CD4-positive, alpha-beta T cell treated with Interleukin-2 at 100 ng/mL for 4 hours (primary cell): ENCODE results near the gene CDK14.
"Not testable (repeated sequence)": the region's sequence is repeated elsewhere in the genome, so short reads cannot be mapped to it uniquely, and the experiment has no call there.

Source experiments
- DNase-seq: peaks from one replicate; pipeline ENCODE4 v3.0.0-alpha.2; 2020; ENCODE audit warnings: low spot score

The CDK14 gene

GRCh38 chr7:90720984-90721760 is 125.1 kb downstream of the CDK14 start:
- DNase-seq, result no peak

DNA sequence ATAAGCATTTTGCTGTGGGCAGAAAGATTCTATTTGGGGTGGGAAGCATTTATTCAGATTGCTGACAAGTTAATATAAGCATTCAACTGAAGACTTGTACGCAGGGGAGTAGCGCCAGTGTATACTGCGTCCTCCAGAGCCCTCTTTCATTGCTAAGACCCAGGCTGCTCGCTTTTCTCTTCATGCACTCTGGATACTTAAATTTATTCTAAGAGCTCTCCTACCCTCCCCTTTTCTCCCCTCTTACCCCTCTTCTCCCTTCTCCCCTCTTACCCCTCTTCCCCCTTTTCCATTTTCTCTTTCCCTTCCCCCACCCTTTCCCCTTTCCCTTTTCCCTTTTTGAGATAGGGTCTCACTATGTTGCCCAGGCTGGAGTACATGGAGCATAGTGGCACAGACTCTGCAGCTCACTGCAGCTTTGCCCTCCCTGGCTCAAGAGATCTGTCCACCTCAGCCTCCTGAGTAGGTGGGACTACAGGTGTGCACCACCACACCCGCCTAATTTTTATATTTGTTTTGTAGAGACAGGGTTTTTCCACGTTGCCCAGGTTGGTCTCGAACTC is 125.8 kb downstream of the CDK14 start:
- DNase-seq, result no peak

GRCh38 chr7:90723233-90723632 is 127.1 kb downstream of the CDK14 start:
- no peak for DNase-seq

DNA sequence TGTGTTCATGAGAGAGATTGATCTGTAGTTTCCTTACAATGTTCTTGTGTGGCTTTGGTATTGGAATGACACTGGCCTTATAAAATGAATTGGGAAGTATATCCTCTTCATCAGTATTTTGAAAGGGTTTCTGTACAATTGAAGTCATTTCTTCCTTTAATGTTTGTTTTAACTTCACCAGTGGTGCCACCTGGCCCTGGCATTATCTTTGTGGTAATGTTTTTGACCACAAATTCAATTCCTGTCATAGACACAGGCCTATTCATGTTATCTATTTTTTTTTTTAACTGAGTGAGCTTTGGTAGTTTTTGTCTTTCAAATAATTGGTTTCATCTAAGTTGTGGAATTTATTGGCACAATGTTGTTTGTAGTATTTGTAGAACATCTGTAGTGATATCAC is 127.7 kb downstream of the CDK14 start:
- DNase-seq, result no peak

GRCh38 chr7:90726120-90726519 is 130.0 kb downstream of the CDK14 start:
- DNase-seq, result no peak

- DNase-seq, result no peak
These were observed 130.5 kb downstream of the CDK14 start for GRCh38 chr7:90726623-90727022.

DNA sequence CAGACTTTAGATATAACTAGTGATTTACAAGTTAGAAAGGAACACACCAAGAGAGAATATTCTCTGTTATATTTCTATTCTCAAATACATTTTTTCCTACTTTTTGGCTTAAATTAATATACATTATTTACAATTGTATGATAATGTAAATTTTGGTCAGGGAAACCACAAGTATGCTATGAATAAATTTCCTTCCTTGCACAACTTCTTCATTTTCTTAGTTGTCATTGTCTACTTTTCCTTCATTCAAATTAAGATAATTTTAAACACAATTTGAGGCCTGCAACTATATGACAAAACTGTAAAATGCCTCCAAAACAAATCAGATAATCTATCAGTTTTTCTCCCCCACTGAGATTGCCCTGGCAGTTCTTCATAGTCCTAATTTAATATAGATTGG is 131.3 kb downstream of the CDK14 start:
- no peak for DNase-seq

DNA sequence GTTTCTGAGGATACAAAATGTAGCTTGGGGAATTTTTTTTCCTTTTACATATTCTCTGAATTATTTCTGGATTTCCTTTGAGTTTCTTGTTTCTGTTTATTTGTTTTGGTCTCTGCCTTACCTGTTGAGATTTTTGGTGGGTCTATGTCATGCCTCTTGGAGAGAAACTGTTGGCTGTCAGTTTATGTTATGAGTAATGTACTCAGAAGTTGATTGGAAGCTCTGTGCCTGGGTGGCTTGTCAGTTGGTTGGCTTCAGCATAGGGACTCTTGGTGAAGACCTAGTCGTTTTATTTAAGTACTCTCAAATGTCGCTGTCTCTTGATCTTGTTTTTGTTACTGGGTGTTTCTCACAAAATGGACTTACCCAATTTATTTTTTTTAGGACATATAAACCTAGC is 132.4 kb downstream of the CDK14 start:
- DNase-seq, result no peak

DNA sequence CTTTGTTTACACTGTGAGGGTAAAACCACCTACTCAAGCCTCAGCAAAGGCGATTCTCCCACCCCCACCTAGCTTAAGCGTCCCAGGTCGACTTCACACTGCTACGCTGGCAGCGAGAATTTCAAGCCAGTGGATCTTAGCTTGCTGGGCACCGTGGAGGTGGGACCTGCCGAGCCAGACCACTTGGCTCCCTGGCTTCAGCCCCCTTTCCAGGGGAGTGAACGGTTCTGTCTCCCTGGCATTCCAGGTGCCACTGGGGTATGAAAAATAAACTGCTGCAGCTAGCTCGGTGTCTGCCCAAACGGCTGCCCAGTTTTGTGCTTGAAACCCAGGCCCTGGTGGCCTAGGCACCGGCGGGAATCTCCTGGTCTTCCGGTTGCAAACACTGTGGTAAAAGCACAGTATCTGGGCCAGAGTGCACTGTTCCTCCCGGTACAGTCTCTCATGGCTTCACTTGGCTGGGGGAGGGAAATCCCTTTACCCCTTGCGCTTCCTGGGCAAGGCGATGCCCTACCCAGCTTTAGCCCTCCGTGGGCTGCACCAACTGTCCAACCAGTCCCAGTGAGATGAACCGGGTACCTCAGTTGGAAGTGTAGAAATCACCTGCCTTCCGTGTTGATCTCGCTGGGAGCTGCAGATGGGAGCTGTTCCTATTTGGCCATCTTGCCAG is 139.6 kb downstream of the CDK14 start:
- DNase-seq, result not testable (repeated sequence)

DNA sequence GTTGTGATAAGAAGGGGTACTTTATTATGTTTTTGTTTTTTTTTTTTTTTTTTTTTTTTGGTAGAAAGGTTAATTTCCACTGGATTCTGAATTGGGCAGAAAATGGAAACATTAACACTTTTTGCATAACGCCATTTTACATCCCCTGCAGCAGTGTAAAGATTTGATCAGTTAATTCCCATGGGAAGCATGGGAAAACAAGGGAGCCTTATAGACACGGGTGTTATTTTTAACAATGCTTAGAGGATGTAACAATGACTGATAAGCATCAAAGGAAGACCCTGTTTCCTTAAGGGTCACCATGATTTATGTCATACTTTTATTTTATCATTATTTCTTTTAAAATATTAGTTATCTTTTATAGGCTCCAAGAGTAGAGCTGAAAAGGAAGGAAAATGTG is 140.2 kb downstream of the CDK14 start:
- no peak for DNase-seq

DNA sequence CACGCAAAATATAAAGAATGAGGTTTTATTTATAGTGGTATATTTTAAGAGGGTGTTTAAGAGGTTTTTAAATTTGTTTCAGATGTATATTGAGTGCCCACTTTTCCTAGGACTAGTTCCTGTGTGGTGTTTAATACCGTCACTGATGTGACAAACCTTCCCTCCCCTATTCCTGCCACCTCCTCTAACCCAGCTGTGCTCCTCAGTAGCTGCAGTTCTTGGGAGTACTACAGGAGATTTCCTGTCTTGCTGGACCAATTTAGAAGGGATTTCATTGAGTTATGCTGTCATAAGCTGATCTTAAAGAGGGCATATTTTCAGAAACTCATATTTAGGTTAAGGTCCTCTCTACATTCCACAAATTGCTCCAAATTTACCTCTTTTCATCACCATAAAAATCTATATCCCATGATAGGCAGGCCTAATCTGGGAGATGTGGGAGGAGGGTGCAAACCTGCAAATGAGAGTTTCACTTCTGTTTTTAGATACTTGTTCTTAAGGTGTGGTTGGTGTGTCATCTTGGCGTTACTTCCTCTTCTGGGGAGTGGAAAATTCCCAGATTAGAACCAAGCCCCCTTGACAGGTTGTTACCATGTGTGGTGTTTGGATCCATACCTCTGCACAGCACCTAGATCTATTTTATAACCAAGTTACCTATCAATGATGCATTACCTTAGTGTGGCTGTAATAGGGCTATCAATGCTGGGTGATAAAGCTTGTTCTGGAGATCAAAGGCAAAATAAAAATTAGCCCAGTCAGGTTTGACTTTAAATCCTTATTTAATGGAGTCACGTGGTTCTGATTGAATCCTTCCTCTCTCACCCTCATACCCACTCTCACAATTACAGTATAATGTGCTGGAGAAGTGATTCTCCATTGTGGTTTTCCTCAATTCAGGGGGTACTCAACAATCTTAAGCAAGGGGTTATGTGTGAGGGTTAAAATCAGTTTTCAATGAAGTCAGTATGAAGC is 141.1 kb downstream of the CDK14 start:
- no peak for DNase-seq

- DNase-seq, result no peak
These were observed 142.1 kb downstream of the CDK14 start for GRCh38 chr7:90738249-90738648.

DNA sequence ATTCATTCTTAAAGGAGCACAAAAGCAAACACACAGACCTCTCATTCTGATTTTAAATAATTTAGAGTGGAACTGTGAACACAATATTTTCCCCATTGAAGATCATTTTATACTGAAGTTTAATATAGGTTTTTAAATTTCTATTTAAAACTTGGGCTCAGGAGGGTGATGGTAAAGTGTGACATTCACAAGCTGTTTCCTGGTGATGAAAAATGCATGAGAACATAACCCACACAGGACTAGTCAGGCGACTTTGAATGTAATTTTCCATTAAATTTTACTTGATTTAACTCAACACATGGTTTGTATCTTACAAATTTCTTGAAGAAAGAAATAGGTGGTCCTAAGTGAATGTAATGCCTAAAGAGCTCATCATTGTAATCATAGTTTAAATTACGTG is 143.6 kb downstream of the CDK14 start:
- no peak for DNase-seq

DNA sequence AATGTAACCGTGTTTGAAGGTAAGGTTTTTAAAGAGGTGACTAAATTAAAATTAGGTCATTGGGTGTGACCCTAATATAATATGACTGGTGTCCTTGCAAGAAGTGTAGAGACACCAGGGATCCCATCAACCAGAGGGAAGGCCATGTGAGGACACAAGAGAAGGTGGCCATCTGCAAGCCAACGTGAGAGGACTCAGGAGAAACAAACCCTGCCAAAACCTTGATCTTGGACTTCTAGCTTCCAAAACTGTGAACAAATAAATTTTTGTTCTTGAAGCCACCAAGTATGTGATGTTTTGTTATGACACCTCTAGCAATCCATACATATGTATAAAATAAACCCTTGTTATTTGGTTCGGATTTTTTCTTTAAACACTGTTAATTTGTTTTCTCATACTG is 144.3 kb downstream of the CDK14 start:
- no peak for DNase-seq

DNA sequence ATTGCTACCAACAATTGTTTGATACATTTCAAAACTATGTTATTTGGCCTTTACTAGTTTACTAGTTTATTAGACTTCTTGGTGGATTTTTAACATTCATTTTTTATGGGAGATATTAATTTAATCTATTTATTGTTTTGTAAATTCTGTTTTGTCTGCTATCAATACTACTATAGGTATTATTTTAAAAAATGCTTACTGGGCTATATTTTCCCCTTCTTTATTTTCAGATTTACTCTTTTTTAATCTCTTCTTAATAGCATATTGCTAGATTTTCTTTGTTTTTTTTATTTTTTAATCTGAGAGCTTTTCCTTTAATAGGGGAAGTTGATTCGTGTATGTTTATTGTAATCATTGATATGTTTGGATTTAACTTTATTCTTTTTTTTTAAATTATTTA is 147.5 kb downstream of the CDK14 start:
- DNase-seq, result no peak

GRCh38 chr7:90747516-90747915 is 151.4 kb downstream of the CDK14 start:
- no peak for DNase-seq

- DNase-seq, result no peak
These were observed 153.1 kb downstream of the CDK14 start for GRCh38 chr7:90749262-90749661.

- DNase-seq, result no peak
These were observed 153.7 kb downstream of the CDK14 start for GRCh38 chr7:90749774-90750173.

DNA sequence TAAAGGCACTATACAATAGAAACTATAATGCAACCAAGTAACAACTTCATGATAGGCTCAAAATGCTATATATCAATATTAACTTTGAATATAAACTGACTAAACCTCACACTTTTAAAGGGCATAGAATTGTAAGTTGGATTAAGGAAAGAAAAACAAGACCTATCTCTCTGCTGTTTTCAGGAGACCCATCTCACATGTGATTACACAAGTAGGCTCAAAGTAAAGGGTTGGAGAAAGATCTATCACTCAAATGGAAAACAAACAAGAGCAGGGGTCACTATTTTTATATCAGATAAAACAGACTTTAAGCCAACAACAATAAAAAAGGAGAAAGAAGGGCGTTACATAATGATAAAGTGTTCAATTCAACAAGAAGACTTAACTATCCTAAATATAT is 155.5 kb downstream of the CDK14 start:
- no peak for DNase-seq

- DNase-seq, result no peak
These were observed 155.9 kb downstream of the CDK14 start for GRCh38 chr7:90752051-90752450.

GRCh38 chr7:90755041-90755440 is 158.9 kb downstream of the CDK14 start:
- no peak for DNase-seq

- DNase-seq, result no peak
These were observed 160.2 kb downstream of the CDK14 start for GRCh38 chr7:90756366-90756765.
